GM12878 (cell line): ENCODE data around the gene TBC1D10B. TPM values are rescaled to one million over a fixed set of nuclear protein-coding genes. Genes with fewer than 3 reads are reported as not detected.

Source experiments
- ATAC-seq: fragments of 200-7000 bp; cut with Tn5 transposase; 3 replicates; pipeline ENCODE4 v1.9.1; 2020; ENCODE audit warnings: mild to moderate bottlenecking, moderate library complexity
- BruUV-seq: library from RNA; stranded (reverse); fragments of 400-500 nt; replicated peaks from 2 replicates; lab custom pipeline; 2021; lab: Mats Ljungman, UMichigan
- CTCF ChIA-PET: fragments of 300-600 bp; sonication (Branson Sonifier 250); formaldehyde crosslinking; extraction: SDS; loops from one replicate; lab custom pipeline; 2021; ENCODE audit warnings: inconsistent platforms; lab: Yijun Ruan, JAX
- POLR2A ChIA-PET: fragments of 350-600 bp; formaldehyde crosslinking; extraction: SDS; loops from one replicate; lab custom pipeline; 2021; ENCODE audit warnings: inconsistent platforms; lab: Charles Lee
- RAD21 ChIA-PET: fragments of 300-600 bp; sonication (Branson Sonifier 250); formaldehyde crosslinking; loops from one replicate; lab custom pipeline; 2023; ENCODE audit warnings: antibody characterized with exemption; ENCODE audit not compliant: unreplicated experiment; lab: Charles Lee
- SMC1A ChIA-PET: fragments of 300-600 bp; sonication (Branson Sonifier 250); formaldehyde crosslinking; loops from one replicate; lab custom pipeline; 2023; ENCODE audit not compliant: unreplicated experiment, uncharacterized antibody; lab: Charles Lee
- DNase-seq: peaks from one replicate; pipeline ENCODE4 v3.0.0-alpha.2; 2011; ENCODE audit warnings: low read depth, low spot score
- FAIRE-seq: peaks from 3 replicates; lab custom pipeline; 2011; peaks lifted over from hg19 to GRCh38; lab: Jason Lieb, UNC
- H2AFZ ChIP-seq: 2 replicates; pipeline ENCODE4 v1.6.0; 2011; ENCODE audit warnings: low read depth, low read length, control low read depth; ENCODE audit not compliant: control insufficient read depth
- H3K27ac ChIP-seq: 2 replicates; pipeline ENCODE4 v1.5.1; 2011; ENCODE audit warnings: control low read depth; ENCODE audit not compliant: control insufficient read depth, insufficient read depth
- H3K27me3 ChIP-seq, 2 experiments: replicated peaks in 1 of 2; 2 replicates each; pipeline versions ENCODE4 v1.6.0 to v1.6.1; 2011; ENCODE audit warnings: low read length in 1 of 2; ENCODE audit not compliant: control insufficient read depth in 2 of 2, insufficient read depth in 2 of 2
- H3K36me3 ChIP-seq, 2 experiments: 2 replicates each; pipeline ENCODE4 v1.5.1; 2011; ENCODE audit warnings: low read length in 1 of 2; ENCODE audit not compliant: control insufficient read depth in 2 of 2, insufficient read depth in 2 of 2
- H3K4me1 ChIP-seq: 2 replicates; pipeline ENCODE4 v1.6.1; 2011; ENCODE audit warnings: mild to moderate bottlenecking, low read length, moderate library complexity, mixed read lengths; ENCODE audit not compliant: control insufficient read depth, insufficient read depth
- H3K4me2 ChIP-seq: 2 replicates; pipeline ENCODE4 v1.6.0; 2011; ENCODE audit warnings: control low read depth; ENCODE audit not compliant: control insufficient read depth, insufficient read depth
- H3K4me3 ChIP-seq: fragments of 200-600 bp; sonication (generic); 2 replicates; pipeline ENCODE4 v1.5.1; 2016
- H3K79me2 ChIP-seq: 2 replicates; pipeline ENCODE4 v1.6.0; 2011; ENCODE audit warnings: low read length; ENCODE audit not compliant: control insufficient read depth, insufficient read depth
- H3K9ac ChIP-seq: 2 replicates; pipeline ENCODE4 v1.8.0; 2011; ENCODE audit warnings: low read length, control low read depth, mixed read lengths; ENCODE audit not compliant: control insufficient read depth, insufficient read depth
- H3K9me3 ChIP-seq: replicated peaks from 3 replicates; pipeline ENCODE4 v1.5.1; 2011; ENCODE audit warnings: mild to moderate bottlenecking, low read length; ENCODE audit not compliant: control insufficient read depth, insufficient read depth
- H4K20me1 ChIP-seq: 2 replicates; pipeline ENCODE4 v1.6.0; 2011; ENCODE audit not compliant: control insufficient read depth, insufficient read depth
- CHD4 ChIP-seq: fragments of 200-600 bp; sonication (generic); IDR thresholded peaks from 2 replicates; pipeline ENCODE4 v1.6.1; 2016; ENCODE audit warnings: mild to moderate bottlenecking
- HDGF ChIP-seq: fragments of 450-650 bp; IDR thresholded peaks from 2 replicates; pipeline ENCODE4 v1.6.1; 2016; ENCODE audit warnings: antibody characterized with exemption
- IKZF2 ChIP-seq, 2 experiments: fragments of 450-650 bp; IDR thresholded peaks; 2 replicates each; pipeline ENCODE4 v1.6.1; 2017; ENCODE audit warnings: mild to moderate bottlenecking in 2 of 2, moderate library complexity in 2 of 2
- KDM1A ChIP-seq: fragments of 200-600 bp; sonication (generic); IDR thresholded peaks from 2 replicates; pipeline ENCODE4 v1.6.1; 2016; ENCODE audit warnings: borderline replicate concordance
- RB1 ChIP-seq: fragments of 450-650 bp; formaldehyde crosslinking; IDR thresholded peaks from 2 replicates; pipeline ENCODE4 v1.6.1; 2017; ENCODE audit warnings: mild to moderate bottlenecking, borderline replicate concordance
- WGBS: methylation state at CpG from one replicate; pipeline ENCODE4 v1.1.6; 2016; ENCODE audit warnings: low lambda C conversion rate; ENCODE audit not compliant: insufficient replicate concordance, insufficient coverage; ENCODE audit errors: missing lambda C conversion rate; 5-methylcytosine and 5-hydroxymethylcytosine counted together
- in situ Hi-C: fragments of 300-500 bp; cut with MboI; formaldehyde crosslinking; loops from 9 replicates; pipeline ENCODE4 v1.14.3; 2018; ENCODE audit warnings: mixed read lengths
- intact Hi-C: fragments of 100-400 bp; cut with micrococcal nuclease; formaldehyde crosslinking; loops from one replicate; pipeline ENCODE4 v1.14.2; 2022; ENCODE audit not compliant: unreplicated experiment
- polyA plus RNA-seq, 11 experiments: library from polyadenylated mRNA; depleted of rRNA in 4 of 11; unstranded in 6 of 11; stranded (reverse) in 5 of 11; fragments of >200 nt; fragmentation: Nextera tagmentation in 4 of 11; fragmentation: Illumina TruSeq in 1 of 11; extraction: Ambion mirVana in 4 of 11; extraction: Trizol in 1 of 11; gene quantifications; 1 replicate in 1 of 11; 2 replicates in 10 of 11; pipeline versions ENCODE4 v1.2.1 to v1.2.3, GENCODE V29; 2011 to 2016; ENCODE audit warnings: inconsistent platforms in 2 of 11, missing spikeins in 2 of 11, low read depth in 1 of 11
- total RNA-seq, 4 experiments: library from RNA; depleted of rRNA in 3 of 4; stranded (reverse); fragments of >200 nt in 3 of 4; fragmentation: Illumina TruSeq in 1 of 4; extraction: Trizol in 1 of 4; gene quantifications; 2 replicates each; pipeline versions ENCODE4 v1.2.1 to v1.2.3, GENCODE V29; 2013 to 2021

Gene TBC1D10B
- total and polyA plus RNA-seq, 10 of the 15 experiments (the other 5 are each of a cell fraction or from before 2014, with no cell fraction given): 2.2 to 51.2 (median 11.6) TPM

GRCh38 chr16:30395992-30396585 is 25.8 kb upstream of the TBC1D10B start:
- intact Hi-C loops: no loop called here
- FAIRE-seq (peak; percentile 44), DNase-seq (no peak), ATAC-seq (peak; percentile 10; the same call in 2 of the 3 replicates)
- in situ Hi-C loops: no loop called here
- Histone ChIP-seq H3K27me3 (no peaks in the 10 kb centered on the region), H3K9me3 (no peaks in the 10 kb centered on the region), H3K4me3 (peak overlapping the region; percentile 92), H3K9ac (peak overlapping the region; percentile 63), H3K27ac (peak overlapping the region; percentile 42; the same call in 1 of the 2 replicates), H3K79me2 (peaks cover 5% of the 10 kb centered on the region), H2AFZ (peak overlapping the region; percentile 72), H3K4me2 (peak overlapping the region; percentile 92), H3K4me1 (peaks cover 13% of the 10 kb centered on the region), H3K36me3 (peaks cover 0 to 2% of the 10 kb centered on the region in 2 experiments; a peak in 3 of 4 replicates), H4K20me1 (no peaks in the 10 kb centered on the region)
- ChIA-PET CTCF (interaction anchor here (0.9 to 3.3 kb wide), 9 partner anchors 8 to 202 kb away, joined by 3 to 29 read pairs (median 3); partner anchors contain the start of genes DCTPP1, SEPTIN1 and ZNF771), SMC1A (interaction anchor here (1.2 to 2.4 kb wide), 6 partner anchors 10 to 140 kb away, joined by 3 to 12 read pairs (median 7); partner anchors contain the start of genes DCTPP1, SEPTIN1, TBC1D10B and ZNF771), POLR2A (interaction anchor here (0.7 to 3.1 kb wide), 8 partner anchors 9 to 638 kb away, joined by 3 to 25 read pairs (median 6); partner anchors contain the start of genes ITGAL, SEPTIN1, STX4 and ZNF771), RAD21 (interaction anchor here (0.9 to 2.4 kb wide), 8 partner anchors 12 to 267 kb away, joined by 3 to 32 read pairs (median 6); partner anchors contain the start of genes SEPTIN1, ZNF747 and ZNF771)
- no peak for TF ChIP-seq KDM1A
- 0 out of 2 replicates have a peak, but pooled peaks have one; percentile 15 for TF ChIP-seq HDGF
- no peak for TF ChIP-seq RB1
- TF ChIP-seq IKZF2 (IDR thresholded peaks at IDR 0.05): 0 out of 4 replicates have a peak, but pooled peaks of 1 of the 2 experiments have one; percentile 17
- no peak for TF ChIP-seq CHD4
- TSS peak; percentile 75 for BruUV-seq
- WGBS: 43% methylated on average over 13 of the region's 13 CpGs
